Measurements from ENCODE around the gene TARBP2. TPM values are rescaled to one million over a fixed set of nuclear protein-coding genes. Genes with fewer than 3 reads are reported as not detected.

Gene TARBP2
- polyA plus RNA-seq, 3 donors: 16.6 to 39.4 (median 24.4) TPM

- no peak for TF ChIP-seq CTCF (IDR thresholded peaks at IDR 0.05)
- no peaks in the 10 kb centered on the region for H4K20me1 ChIP-seq (ENCODE audit: insufficient read depth, low read length)
- peaks cover 65 to 87% of the 10 kb centered on the region in 2 donors for H3K36me3 Mint-ChIP-seq
- no peak overlapping the region for H3K9ac ChIP-seq (ENCODE audit: insufficient read depth, low read length, poor library complexity, severe bottlenecking)
- intact Hi-C loops (cut with micrococcal nuclease): no loop called here
- H3K27me3 Mint-ChIP-seq (ENCODE audit: low read depth in 3 of 3): peaks cover 0 to 2% (median 0%) of the 10 kb centered on the region in 3 donors
- H3K9me3 Mint-ChIP-seq: peaks cover 0 to 2% (median 0%) of the 10 kb centered on the region in 7 donors
- no peaks in the 10 kb centered on the region for H3K9me3 ChIP-seq (replicated peaks in 1 of 2; ENCODE audit: control insufficient read depth in 1 of 2, insufficient read depth in 1 of 2, low read length in 2 of 2)
- 76% methylated on average over 4 of the region's 7 CpGs for WGBS (ENCODE audit: insufficient coverage)
- H2AFZ ChIP-seq (ENCODE audit: insufficient read depth, low read depth, low read length, poor library complexity, severe bottlenecking): no peak overlapping the region
- no peaks in the 10 kb centered on the region for H3K79me2 ChIP-seq (ENCODE audit: insufficient read depth, low read length)
- H3K27ac ChIP-seq (ENCODE audit: low read depth in 1 of 2, low read length in 2 of 2): peak overlapping the region in 1 of 2 donors; percentile 60
- peaks cover 26% of the 10 kb centered on the region for H3K4me1 Mint-ChIP-seq
- no peak for DNase-seq
- peak overlapping the region in 6 of 7 donors; percentile 62 to 88 (median 70) for H3K27ac Mint-ChIP-seq
- no peak overlapping the region for H3K4me3 Mint-ChIP-seq
- peaks cover 69 to 87% of the 10 kb centered on the region in 2 donors for H3K36me3 ChIP-seq (replicated peaks in 1 of 2; ENCODE audit: control insufficient read depth in 1 of 2, insufficient read depth in 2 of 2, low read length in 2 of 2)
- peaks cover 23 to 28% of the 10 kb centered on the region in 2 donors for H3K4me1 ChIP-seq (ENCODE audit: control insufficient read depth in 1 of 2, insufficient read depth in 2 of 2, low read length in 2 of 2)
- no peak overlapping the region for H3K4me2 ChIP-seq (replicated peaks; ENCODE audit: extremely low read depth, low read length, poor library complexity, severe bottlenecking)
- no peaks in the 10 kb centered on the region for H3K27me3 ChIP-seq (ENCODE audit: control insufficient read depth in 2 of 2, insufficient read depth in 2 of 2, low read length in 2 of 2)
- H3K4me3 ChIP-seq (replicated peaks in 1 of 3; ENCODE audit: low read depth in 2 of 3, low read length in 3 of 3): no peak overlapping the region
Observed at GRCh38 chr12:53532524-53533445, 31.7 kb downstream of the TARBP2 start.

- Histone ChIP-seq H3K36me3 (replicated peaks in 1 of 2; ENCODE audit: control insufficient read depth in 1 of 2, insufficient read depth in 2 of 2, low read length in 2 of 2) (peaks cover 72 to 87% of the 10 kb centered on the region in 2 donors), H3K4me3 (replicated peaks in 1 of 3; ENCODE audit: low read depth in 2 of 3, low read length in 3 of 3) (no peak overlapping the region), H3K79me2 (ENCODE audit: insufficient read depth, low read length) (no peaks in the 10 kb centered on the region), H3K9me3 (replicated peaks in 1 of 2; ENCODE audit: control insufficient read depth in 1 of 2, insufficient read depth in 1 of 2, low read length in 2 of 2) (no peaks in the 10 kb centered on the region), H3K9ac (ENCODE audit: insufficient read depth, low read length, poor library complexity, severe bottlenecking) (no peak overlapping the region), H3K27ac (ENCODE audit: low read depth in 1 of 2, low read length in 2 of 2) (peak overlapping the region in 1 of 2 donors; percentile 60), H2AFZ (ENCODE audit: insufficient read depth, low read depth, low read length, poor library complexity, severe bottlenecking) (peak overlapping the region; percentile 25), H3K4me1 (ENCODE audit: control insufficient read depth in 1 of 2, insufficient read depth in 2 of 2, low read length in 2 of 2) (peaks cover 23 to 28% of the 10 kb centered on the region in 2 donors), H3K27me3 (ENCODE audit: control insufficient read depth in 2 of 2, insufficient read depth in 2 of 2, low read length in 2 of 2) (no peaks in the 10 kb centered on the region), H4K20me1 (ENCODE audit: insufficient read depth, low read length) (no peaks in the 10 kb centered on the region), H3K4me2 (replicated peaks; ENCODE audit: extremely low read depth, low read length, poor library complexity, severe bottlenecking) (no peak overlapping the region)
- peak in 2 of 3 donors; percentile 15 to 42 for DNase-seq
- intact Hi-C loops (cut with micrococcal nuclease): no loop called here
- Mint-ChIP-seq H3K27ac (peak overlapping the region; percentile 40 to 88 (median 82)), H3K36me3 (peaks cover 67 to 86% of the 10 kb centered on the region in 2 donors), H3K27me3 (ENCODE audit: low read depth in 3 of 3) (peaks cover 0 to 2% (median 0%) of the 10 kb centered on the region in 3 donors), H3K9me3 (peaks cover 0 to 2% (median 0%) of the 10 kb centered on the region in 7 donors), H3K4me3 (no peak overlapping the region), H3K4me1 (peaks cover 26% of the 10 kb centered on the region)
- TF ChIP-seq CTCF (IDR thresholded peaks at IDR 0.05): no peak
- no CpG with 5 or more reads among the region's 2 CpGs for whole genome bisulfite sequencing (ENCODE audit: insufficient coverage)
Observed at GRCh38 chr12:53533471-53533870, 32.4 kb downstream of the TARBP2 start.

Measured in CD14-positive monocyte (primary cell).